H9 (cell line): ENCODE results near the gene DENND4A. TPM values are rescaled to one million over a fixed set of nuclear protein-coding genes. Genes with fewer than 3 reads are reported as not detected.

ENCODE experiments used
- DNase-seq: peaks from one replicate; pipeline ENCODE4 v3.0.0-alpha.2; 2017
- H2AFZ ChIP-seq: one replicate; pipeline ENCODE4 v1.6.1; 2013; ENCODE audit warnings: mild to moderate bottlenecking, low read length, control low read depth, moderate library complexity
- H2AK5ac ChIP-seq: 2 replicates; pipeline ENCODE4 v1.6.1; 2013; ENCODE audit warnings: low read length, control low read depth, mixed read lengths; ENCODE audit not compliant: insufficient read length
- H2BK120ac ChIP-seq: one replicate; pipeline ENCODE4 v1.6.1; 2013; ENCODE audit warnings: low read depth, mild to moderate bottlenecking, low read length, control low read depth, inconsistent platforms; ENCODE audit not compliant: poor library complexity, severe bottlenecking
- H2BK12ac ChIP-seq: 2 replicates; pipeline ENCODE4 v1.6.1; 2013; ENCODE audit warnings: low read length, control low read depth, mixed read lengths, low read depth; ENCODE audit not compliant: insufficient read length
- H2BK15ac ChIP-seq: 2 replicates; pipeline ENCODE4 v1.6.1; 2013; ENCODE audit warnings: low read depth, low read length, control low read depth
- H2BK20ac ChIP-seq: one replicate; pipeline ENCODE4 v1.6.1; 2013; ENCODE audit warnings: low read depth, mild to moderate bottlenecking, low read length, control low read depth, inconsistent platforms; ENCODE audit not compliant: poor library complexity, severe bottlenecking
- H2BK5ac ChIP-seq: 2 replicates; pipeline ENCODE4 v1.6.1; 2013; ENCODE audit warnings: low read length, control low read depth, mixed read lengths; ENCODE audit not compliant: insufficient read length
- H3K14ac ChIP-seq: 2 replicates; pipeline ENCODE4 v1.6.1; 2013; ENCODE audit warnings: low read length, control low read depth; ENCODE audit not compliant: insufficient read depth
- H3K18ac ChIP-seq: 2 replicates; pipeline ENCODE4 v1.6.1; 2013; ENCODE audit warnings: low read depth, mild to moderate bottlenecking, mixed read lengths, low read length, control low read depth; ENCODE audit not compliant: insufficient read length
- H3K23ac ChIP-seq: 2 replicates; pipeline ENCODE4 v1.6.1; 2013; ENCODE audit warnings: low read length, control low read depth, mixed read lengths, low read depth; ENCODE audit not compliant: insufficient read length
- H3K23me2 ChIP-seq: 2 replicates; pipeline ENCODE4 v1.6.1; 2013; ENCODE audit warnings: low read depth, mild to moderate bottlenecking, mixed read lengths, low read length, control low read depth; ENCODE audit not compliant: insufficient read length, poor library complexity, severe bottlenecking
- H3K27ac ChIP-seq: 2 replicates; pipeline ENCODE4 v1.5.1; 2013; ENCODE audit warnings: low read length, control low read depth, mixed read lengths, low read depth; ENCODE audit not compliant: insufficient read length
- H3K27me3 ChIP-seq: 2 replicates; pipeline ENCODE4 v1.6.1; 2013; ENCODE audit warnings: low read length, control low read depth, inconsistent platforms; ENCODE audit not compliant: insufficient read depth
- H3K4ac ChIP-seq: 2 replicates; pipeline ENCODE4 v1.6.1; 2013; ENCODE audit warnings: low read depth, mild to moderate bottlenecking, control low read depth, inconsistent platforms, low read length, moderate library complexity
- H3K4me1 ChIP-seq: 2 replicates; pipeline ENCODE4 v1.6.1; 2013; ENCODE audit warnings: low read length, control low read depth, inconsistent platforms; ENCODE audit not compliant: insufficient read depth
- H3K4me2 ChIP-seq: 2 replicates; pipeline ENCODE4 v1.6.1; 2013; ENCODE audit warnings: low read length, control low read depth, mixed read lengths; ENCODE audit not compliant: insufficient read length, insufficient read depth
- H3K56ac ChIP-seq: 2 replicates; pipeline ENCODE4 v1.6.1; 2013; ENCODE audit warnings: low read depth, mild to moderate bottlenecking, mixed read lengths, low read length, control low read depth; ENCODE audit not compliant: insufficient read length
- H3K79me1 ChIP-seq: 2 replicates; pipeline ENCODE4 v1.6.1; 2013; ENCODE audit warnings: low read depth, mild to moderate bottlenecking, moderate library complexity, low read length, control low read depth, inconsistent platforms; ENCODE audit not compliant: insufficient read depth, poor library complexity, severe bottlenecking
- H3K79me2 ChIP-seq: 2 replicates; pipeline ENCODE4 v1.6.1; 2013; ENCODE audit warnings: low read length, control low read depth, inconsistent platforms; ENCODE audit not compliant: insufficient read depth
- H3K9ac ChIP-seq: 2 replicates; pipeline ENCODE4 v1.6.1; 2013; ENCODE audit warnings: low read length, control low read depth, mixed read lengths; ENCODE audit not compliant: insufficient read length; ENCODE audit errors: extremely low read depth
- H3K9me3 ChIP-seq: one replicate; pipeline ENCODE4 v1.6.1; 2013; ENCODE audit warnings: low read depth, low read length, inconsistent platforms; ENCODE audit not compliant: control insufficient read depth
- H3T11ph ChIP-seq: one replicate; pipeline ENCODE4 v1.6.1; 2013; ENCODE audit warnings: mild to moderate bottlenecking, low read length, control low read depth, inconsistent platforms
- H4K20me1 ChIP-seq: one replicate; pipeline ENCODE4 v1.6.1; 2013; ENCODE audit not compliant: control insufficient read depth, insufficient read length, insufficient read depth
- H4K5ac ChIP-seq: 2 replicates; pipeline ENCODE4 v1.6.1; 2013; ENCODE audit warnings: low read depth, mild to moderate bottlenecking, mixed read lengths, low read length, control low read depth; ENCODE audit not compliant: insufficient read length
- H4K8ac ChIP-seq: replicated peaks from 2 replicates; pipeline ENCODE4 v1.6.1; 2013; ENCODE audit warnings: low read length, control low read depth, mixed read lengths, low read depth; ENCODE audit not compliant: insufficient read length
- H4K91ac ChIP-seq: 2 replicates; pipeline ENCODE4 v1.6.1; 2013; ENCODE audit warnings: low read depth, mild to moderate bottlenecking, moderate library complexity, mixed read lengths, low read length, control low read depth; ENCODE audit not compliant: insufficient read length
- H3K27ac Mint-ChIP-seq, 3 experiments: 2 replicates in 2 of 3; 3 replicates in 1 of 3; pipeline ENCODE4 v1.8.0; 2020 to 2021; ENCODE audit warnings: mixed read lengths in 3 of 3, mild to moderate bottlenecking in 1 of 3, moderate library complexity in 1 of 3
- H3K27me3 Mint-ChIP-seq: 2 replicates; pipeline ENCODE4 v1.8.0; 2021; ENCODE audit warnings: low read depth, mild to moderate bottlenecking, moderate library complexity, mixed read lengths
- H3K36me3 Mint-ChIP-seq, 3 experiments: 2 replicates in 2 of 3; 3 replicates in 1 of 3; pipeline ENCODE4 v1.8.0; 2020 to 2021; ENCODE audit warnings: low read depth in 3 of 3, mixed read lengths in 3 of 3; ENCODE audit not compliant: insufficient read depth in 1 of 3
- H3K4me1 Mint-ChIP-seq, 2 experiments: 2 replicates each; pipeline ENCODE4 v1.8.0; 2020; ENCODE audit warnings: mixed read lengths in 2 of 2
- H3K4me3 Mint-ChIP-seq, 2 experiments: 2 replicates in 1 of 2; 3 replicates in 1 of 2; pipeline ENCODE4 v1.8.0; 2020 to 2021; ENCODE audit warnings: mild to moderate bottlenecking in 2 of 2, mixed read lengths in 2 of 2, moderate library complexity in 1 of 2
- H3K9me3 Mint-ChIP-seq, 2 experiments: 2 replicates in 1 of 2; 3 replicates in 1 of 2; pipeline ENCODE4 v1.8.0; 2020; ENCODE audit warnings: mild to moderate bottlenecking in 2 of 2, mixed read lengths in 2 of 2, moderate library complexity in 1 of 2
- CTCF ChIP-seq: fragments of 200-600 bp; sonication (generic); conservative IDR thresholded peaks from 3 replicates; pipeline ENCODE4 v1.8.0; 2021; ENCODE audit warnings: antibody characterized with exemption, mild to moderate bottlenecking
- WGBS: extraction: QIAGEN DNeasy Blood & Tissue Kit; methylation state at CpG from one replicate; pipeline ENCODE4 v1.1.7; 2013; ENCODE audit warnings: missing lambda C conversion rate, low lambda C conversion rate, mixed read lengths; ENCODE audit not compliant: insufficient read length; ENCODE audit errors: extremely low coverage; 5-methylcytosine and 5-hydroxymethylcytosine counted together
- total RNA-seq: library from RNA; stranded (reverse); gene quantifications from 2 replicates; pipeline ENCODE4 v1.2.1, GENCODE V29; 2021

The DENND4A gene
- total RNA-seq, 1 experiment from 2014 or later, result 4.7 TPM

GRCh38 chr15:65675551-65675950, 116.5 kb downstream of the DENND4A start:
- Histone ChIP-seq H2BK20ac (no peak overlapping the region), H3K56ac (no peak overlapping the region), H3K79me1 (no peaks in the 10 kb centered on the region), H2BK5ac (no peak overlapping the region), H2BK15ac (no peak overlapping the region), H3K23ac (no peak overlapping the region), H3K4me1 (no peaks in the 10 kb centered on the region), H3K23me2 (no peaks in the 10 kb centered on the region), H3K27ac (no peak overlapping the region), H3T11ph (no peak overlapping the region), H3K18ac (no peak overlapping the region), H3K9ac (no peak overlapping the region), H2BK12ac (no peak overlapping the region), H3K79me2 (no peaks in the 10 kb centered on the region), H3K9me3 (no peaks in the 10 kb centered on the region), H2AFZ (no peak overlapping the region), H4K8ac (no peak overlapping the region), H3K4me2 (no peak overlapping the region), H2AK5ac (no peak overlapping the region), H4K91ac (no peak overlapping the region), H3K14ac (no peak overlapping the region), H3K4ac (no peak overlapping the region), H3K27me3 (no peaks in the 10 kb centered on the region), H4K20me1 (no peaks in the 10 kb centered on the region), H4K5ac (no peak overlapping the region), H2BK120ac (no peak overlapping the region)
- Mint-ChIP-seq H3K4me1 (no peaks in the 10 kb centered on the region), H3K36me3 (no peaks in the 10 kb centered on the region), H3K27me3 (no peaks in the 10 kb centered on the region), H3K27ac (no peak overlapping the region), H3K9me3 (no peaks in the 10 kb centered on the region), H3K4me3 (no peak overlapping the region)
- no CpG with 5 or more reads among the region's 1 CpG for WGBS
- DNase-seq, result no peak
- TF ChIP-seq CTCF, result no peak
